Measurements from ENCODE around the gene SSBP4.
"Not testable (repeated sequence)": the region's sequence is repeated elsewhere in the genome, so short reads cannot be mapped to it uniquely, and the experiment has no call there.

SSBP4 gene

DNA sequence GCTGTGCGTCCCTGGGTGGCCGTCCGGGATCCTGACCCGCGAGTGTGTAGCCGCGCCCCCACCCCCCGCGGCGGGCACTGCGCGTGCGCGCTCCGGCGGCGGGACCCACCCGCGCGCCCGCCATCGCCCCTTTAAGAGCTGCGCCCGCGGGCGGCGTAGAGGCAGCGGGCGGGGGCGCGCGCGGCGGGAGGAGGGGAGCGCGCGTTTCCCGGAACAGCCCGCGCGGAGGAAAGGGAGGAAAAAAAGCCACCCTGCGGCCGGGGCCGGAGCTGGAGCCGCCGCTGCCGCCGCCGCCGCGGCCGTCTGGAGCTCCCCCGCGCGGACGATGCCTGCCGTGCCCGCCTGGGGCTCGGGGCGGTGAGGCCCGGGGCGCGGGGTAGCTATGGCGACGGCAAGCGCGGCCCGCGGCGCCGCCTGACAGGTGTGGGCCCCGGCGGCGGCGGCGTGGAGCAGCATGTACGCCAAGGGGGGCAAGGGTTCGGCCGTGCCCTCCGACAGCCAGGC, at the start of gene SSBP4:
SSBP4 (plus strand) TSS at position 204 of the 504 bp plus-strand sequence; CDS start at position 455, 251 bp downstream.
- no peak for DNase-seq (ENCODE audit: low read depth)

DNA sequence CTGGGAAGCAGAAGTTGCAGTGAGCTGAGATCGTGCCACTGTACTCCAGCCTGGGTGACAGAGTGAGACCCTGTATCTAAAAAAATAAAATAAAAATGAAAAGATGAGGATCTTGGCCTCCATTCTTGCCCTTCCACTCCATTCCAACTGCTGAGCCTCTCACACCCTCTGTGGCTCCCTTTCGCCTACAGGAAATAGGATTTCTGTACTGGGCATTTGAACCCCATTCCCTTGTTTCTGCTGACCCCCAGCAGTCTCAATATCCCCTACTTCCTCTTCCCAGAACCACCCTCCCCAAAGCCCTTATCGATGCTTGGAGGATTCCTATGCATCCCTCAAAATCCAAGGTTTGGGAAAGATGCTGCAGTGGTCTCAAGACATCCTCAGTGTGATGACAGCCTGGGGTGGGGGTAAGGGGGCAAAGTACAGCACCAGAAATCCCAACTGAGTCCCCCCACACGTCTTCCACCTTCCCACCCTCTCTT, 45.7 kb upstream of the SSBP4 start:
- DNase-seq (ENCODE audit: low read depth) = no peak

DNA sequence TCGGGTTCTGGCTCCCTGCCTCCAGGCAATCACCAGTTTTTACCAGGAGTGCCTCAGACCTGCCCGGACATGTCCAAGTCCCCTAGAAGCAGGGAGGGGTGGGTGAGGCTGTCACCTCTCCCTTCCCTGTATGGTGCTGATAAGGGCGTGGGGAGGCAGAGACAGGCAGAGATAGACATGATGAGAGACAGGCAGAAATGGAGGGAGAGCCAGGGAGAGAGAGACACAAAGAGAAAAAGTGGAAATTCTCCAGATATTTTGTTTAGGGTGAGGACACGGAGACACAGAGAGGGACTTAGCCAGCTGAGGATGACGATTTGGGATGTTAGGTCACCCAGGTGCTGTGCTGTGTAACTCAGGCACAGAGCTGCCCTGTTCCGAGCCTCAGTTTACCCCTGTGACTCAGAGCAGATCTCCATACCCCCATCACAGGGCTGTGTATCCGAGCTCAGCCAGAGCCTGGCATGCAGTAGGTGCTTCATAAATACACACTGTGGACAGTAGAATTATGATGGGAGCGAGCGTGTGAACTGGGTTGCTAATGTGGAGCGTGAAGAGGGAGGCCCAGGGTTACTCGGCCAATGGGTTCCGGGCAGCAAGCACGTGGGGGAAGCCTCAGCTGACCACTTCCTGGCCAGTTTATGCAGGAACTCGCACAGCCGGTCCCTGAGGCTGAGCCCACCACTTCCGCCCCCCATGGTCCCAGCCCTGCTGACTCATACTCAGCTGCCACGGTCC, 45.1 kb upstream of the SSBP4 start:
- DNase-seq (ENCODE audit: low read depth) = peak; percentile 95

DNA sequence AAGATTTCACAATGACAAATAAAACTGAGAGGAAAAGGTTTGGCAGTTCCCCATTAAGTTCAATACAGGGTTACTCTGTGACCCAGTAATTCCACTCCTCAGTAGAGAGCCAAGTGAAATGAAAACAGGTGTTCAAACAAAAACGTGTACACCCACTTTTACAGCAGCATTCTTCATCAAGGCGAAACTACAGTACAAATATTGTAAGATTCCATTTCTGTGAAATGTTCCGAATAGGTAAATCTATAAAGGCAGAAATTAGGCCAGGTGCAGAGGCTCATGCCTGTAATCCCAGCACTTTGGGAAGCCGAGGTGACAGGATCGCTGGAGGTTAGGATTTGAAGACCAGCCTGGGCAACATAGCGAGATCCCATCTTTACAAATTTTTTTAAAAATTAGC, 42.2 kb upstream of the SSBP4 start:
- no peak for DNase-seq (ENCODE audit: low read depth)

- peak; percentile 84 for DNase-seq (ENCODE audit: low read depth)
These were observed 39.1 kb upstream of the SSBP4 start for GRCh38 chr19:18379803-18380747.

GRCh38 chr19:18380843-18381242, 38.4 kb upstream of the SSBP4 start:
- no peak for DNase-seq (ENCODE audit: low read depth)

DNA sequence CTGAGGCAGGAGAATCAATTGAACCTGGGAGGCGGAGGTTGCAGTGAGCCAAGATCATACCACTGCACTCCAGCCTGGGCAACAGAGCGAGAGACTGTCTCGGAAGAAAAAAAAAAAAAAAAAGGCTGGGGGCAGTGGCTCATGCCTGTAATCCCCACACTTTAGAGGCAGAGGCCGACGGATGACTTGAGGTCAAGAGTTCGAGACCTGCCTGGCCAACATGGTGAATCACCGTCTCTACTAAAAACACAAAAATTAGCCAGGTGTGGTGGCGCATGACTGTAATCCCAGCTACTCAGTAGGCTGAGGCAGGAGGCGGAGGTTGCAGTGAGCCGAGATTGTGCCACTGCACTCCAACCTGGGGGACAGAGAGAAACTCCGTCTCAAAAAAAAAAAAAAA, 35.6 kb upstream of the SSBP4 start:
- not testable (repeated sequence) for DNase-seq (ENCODE audit: low read depth)

DNA sequence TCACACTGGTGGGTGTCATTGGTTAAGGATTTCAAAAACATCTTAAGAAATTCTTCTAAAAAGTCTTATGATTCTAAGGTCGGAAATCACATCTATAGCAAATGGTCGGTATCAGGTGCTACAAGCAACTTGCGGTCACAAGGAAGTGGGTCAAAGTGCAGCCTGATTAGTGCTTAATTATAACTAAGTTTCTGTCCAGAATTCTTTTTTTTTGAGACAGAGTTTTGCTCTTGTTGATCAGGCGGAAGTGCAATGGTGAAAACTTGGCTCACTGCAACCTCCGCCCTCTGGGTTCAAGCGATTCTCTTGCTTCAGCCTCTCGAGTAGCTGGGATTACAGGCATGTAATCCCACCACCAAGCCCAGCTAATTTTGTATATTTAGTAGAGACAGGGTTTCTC, 34.4 kb upstream of the SSBP4 start:
- DNase-seq (ENCODE audit: low read depth) = no peak

GRCh38 chr19:18385359-18385674, 33.9 kb upstream of the SSBP4 start:
- no peak for DNase-seq (ENCODE audit: low read depth)

GRCh38 chr19:18385675-18386542, 33.3 kb upstream of the SSBP4 start, which contains the start of gene GDF15:
GDF15 (plus strand) TSS chr19:18386158; CDS start chr19:18386190, 32 bp downstream.
- peak; percentile 95 for DNase-seq (ENCODE audit: low read depth)

DNA sequence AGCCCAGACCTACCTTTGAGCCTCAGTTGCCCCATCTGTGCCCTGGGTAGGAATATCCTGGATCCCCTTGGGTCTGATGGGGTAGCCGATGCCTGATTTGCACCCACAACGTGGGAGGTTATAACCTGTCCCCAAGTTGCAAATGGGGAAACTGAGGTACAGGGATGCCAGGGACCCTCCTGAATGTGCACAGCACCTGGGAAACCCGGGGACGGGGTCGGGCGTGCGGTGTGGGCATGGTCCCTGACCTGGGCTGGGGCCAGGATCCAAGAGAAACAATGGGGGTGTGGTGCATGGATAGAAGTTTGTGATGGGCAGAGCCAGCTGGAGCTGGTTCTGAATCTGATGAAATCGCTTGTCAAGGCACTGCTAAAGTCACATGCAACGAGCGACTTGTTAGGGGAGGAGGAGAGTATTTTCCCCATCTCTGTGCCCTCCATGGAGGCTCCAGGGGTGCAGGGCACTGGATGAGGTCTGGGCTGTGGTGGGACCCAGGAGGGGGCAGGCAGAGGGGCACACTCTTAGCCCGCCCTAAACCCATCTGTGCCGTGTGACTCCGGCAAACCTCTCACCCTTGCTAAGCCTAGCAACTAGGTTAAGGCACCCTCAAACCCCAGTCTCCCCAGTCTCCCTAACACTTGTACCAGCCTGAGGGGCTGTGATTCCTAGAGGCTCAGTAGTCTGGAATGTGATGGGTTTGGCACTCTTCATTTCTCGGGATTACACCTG, 32.5 kb upstream of the SSBP4 start:
- DNase-seq (ENCODE audit: low read depth) = peak; percentile 94

- no peak for DNase-seq (ENCODE audit: low read depth)
These were observed 30.9 kb upstream of the SSBP4 start for GRCh38 chr19:18388100-18388959.

DNA sequence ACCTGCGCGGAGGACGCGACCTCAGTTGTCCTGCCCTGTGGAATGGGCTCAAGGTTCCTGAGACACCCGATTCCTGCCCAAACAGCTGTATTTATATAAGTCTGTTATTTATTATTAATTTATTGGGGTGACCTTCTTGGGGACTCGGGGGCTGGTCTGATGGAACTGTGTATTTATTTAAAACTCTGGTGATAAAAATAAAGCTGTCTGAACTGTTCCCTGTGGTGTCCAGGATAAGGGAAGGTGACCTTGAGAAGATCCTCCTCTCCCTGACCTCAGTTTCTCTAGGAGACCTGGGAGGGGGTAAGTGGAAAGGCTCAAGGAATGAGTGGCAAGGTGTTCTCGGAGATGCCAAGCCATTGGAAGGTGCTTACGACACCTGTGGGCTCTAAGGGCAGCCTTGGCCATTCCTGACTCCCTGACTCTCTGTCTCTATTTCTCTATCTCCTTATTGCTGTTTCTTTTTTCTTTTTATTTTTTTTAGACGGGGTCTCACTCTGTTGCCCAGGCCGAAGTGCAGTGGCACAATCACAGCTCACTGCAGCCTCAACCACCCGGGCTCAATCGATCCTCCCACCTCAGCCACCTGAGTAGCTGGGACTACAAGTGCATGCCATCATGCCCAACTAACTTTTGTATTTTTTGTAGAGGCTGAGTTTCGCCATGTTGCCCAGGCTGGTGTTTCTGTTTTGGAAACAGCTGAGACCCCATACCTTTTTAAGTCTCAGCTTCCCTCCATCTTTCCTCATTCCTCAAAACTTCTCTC, 30.1 kb upstream of the SSBP4 start:
- DNase-seq (ENCODE audit: low read depth) = no peak

DNA sequence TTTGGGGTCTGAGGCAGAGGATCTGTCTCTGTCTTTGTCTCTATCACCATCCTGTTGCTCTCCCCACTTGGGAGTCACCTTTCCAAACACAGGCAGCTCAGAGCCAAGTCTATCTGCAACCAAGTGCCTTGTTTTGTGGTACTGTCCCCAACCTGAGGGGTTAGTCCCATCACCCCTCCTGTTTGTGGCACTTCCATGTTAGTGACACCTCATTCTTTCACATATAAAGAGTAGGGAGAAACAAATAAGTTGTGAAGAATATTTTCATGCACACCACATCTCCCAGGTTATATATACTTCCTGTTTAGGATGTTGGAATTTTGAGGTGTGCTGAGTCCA, 29.5 kb upstream of the SSBP4 start:
- no peak for DNase-seq (ENCODE audit: low read depth)

GRCh38 chr19:18390065-18390907, 28.9 kb upstream of the SSBP4 start:
- no peak for DNase-seq (ENCODE audit: low read depth)

- no peak for DNase-seq (ENCODE audit: low read depth)
These were observed 27.6 kb upstream of the SSBP4 start for GRCh38 chr19:18391509-18392075.

- no peak for DNase-seq (ENCODE audit: low read depth)
These were observed 26.8 kb upstream of the SSBP4 start for GRCh38 chr19:18392417-18392816.

GRCh38 chr19:18392926-18393325, 26.3 kb upstream of the SSBP4 start:
- DNase-seq (ENCODE audit: low read depth) = no peak
